Medulla oblongata (tissue), 1 donor: ENCODE results near the gene RNF135.
"Not testable (repeated sequence)": the region's sequence is repeated elsewhere in the genome, so short reads cannot be mapped to it uniquely, and the experiment has no call there.

Source experiments
- DNase-seq: peaks from one replicate; pipeline ENCODE4 v3.0.0-alpha.2; 2015; ENCODE audit errors: extremely low spot score

RNF135 gene

DNA sequence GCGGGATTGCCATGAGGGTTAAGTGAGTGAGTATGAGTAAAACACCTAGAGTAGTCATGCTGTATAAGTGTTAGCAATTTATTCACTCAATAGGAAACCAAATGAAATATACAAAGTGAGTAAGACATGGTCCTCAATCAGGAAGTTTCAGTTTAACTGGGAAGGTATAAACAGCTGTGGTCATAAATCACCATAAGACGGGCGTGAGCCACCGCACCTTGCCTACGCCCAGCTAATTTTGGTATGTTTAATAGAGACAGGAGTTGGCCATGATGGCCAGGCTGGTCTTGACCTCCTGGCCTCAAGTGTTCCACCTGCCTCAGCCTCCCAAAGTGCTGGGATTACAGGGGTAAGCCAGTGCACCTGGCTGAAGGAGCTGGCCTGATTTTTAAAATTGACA, 27.0 kb downstream of the RNF135 start:
- DNase-seq: no peak

DNA sequence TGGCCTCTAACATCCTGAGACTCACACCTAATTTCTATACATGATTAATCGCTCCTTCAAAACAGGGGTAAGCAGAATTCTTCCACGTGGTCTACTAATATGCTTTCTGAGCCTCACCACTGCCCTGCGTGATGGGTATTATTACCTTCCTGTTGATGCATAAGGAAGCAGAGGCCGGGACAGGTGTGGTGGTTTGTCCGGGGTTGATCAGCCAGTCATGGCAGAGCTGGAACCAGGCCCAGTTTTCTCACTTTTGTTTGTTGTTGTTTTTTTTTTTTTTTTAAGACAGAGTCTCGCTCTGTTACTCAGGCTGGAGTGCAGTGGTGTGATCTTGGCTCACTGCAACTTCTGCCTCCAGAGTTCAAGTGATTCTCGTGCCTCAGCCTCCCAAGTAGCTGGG, 31.2 kb downstream of the RNF135 start:
- no peak for DNase-seq

DNA sequence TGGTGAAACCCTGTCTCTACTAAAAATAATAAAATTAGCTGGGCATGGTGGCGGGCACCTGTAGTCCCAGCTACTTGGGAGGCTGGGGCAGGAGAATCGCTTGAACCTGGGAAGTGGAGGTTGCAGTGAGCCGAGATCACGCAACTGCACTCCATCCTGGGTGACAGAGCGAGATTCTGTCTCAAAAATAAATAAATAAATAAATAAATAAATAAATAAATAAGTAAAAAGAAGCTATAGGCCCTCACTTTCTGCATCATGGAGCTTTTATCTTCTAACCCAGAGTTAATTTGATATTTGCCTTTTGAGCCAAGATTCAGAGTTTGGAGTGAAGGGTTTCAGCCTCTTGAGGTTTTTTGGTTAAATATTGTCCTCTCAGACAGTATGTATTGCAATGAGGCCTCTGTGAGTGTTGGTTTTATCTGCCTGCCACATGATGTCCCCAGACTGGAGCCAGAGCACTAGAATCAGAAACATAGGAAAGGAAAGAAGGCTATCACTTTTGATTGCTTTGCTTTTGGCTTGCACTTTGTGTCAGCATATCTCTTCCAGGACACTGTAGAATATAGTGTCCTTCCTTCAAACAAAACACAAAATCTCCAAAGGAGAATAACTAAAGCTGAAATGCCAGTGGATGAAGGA, 32.5 kb downstream of the RNF135 start:
- DNase-seq: no peak

DNA sequence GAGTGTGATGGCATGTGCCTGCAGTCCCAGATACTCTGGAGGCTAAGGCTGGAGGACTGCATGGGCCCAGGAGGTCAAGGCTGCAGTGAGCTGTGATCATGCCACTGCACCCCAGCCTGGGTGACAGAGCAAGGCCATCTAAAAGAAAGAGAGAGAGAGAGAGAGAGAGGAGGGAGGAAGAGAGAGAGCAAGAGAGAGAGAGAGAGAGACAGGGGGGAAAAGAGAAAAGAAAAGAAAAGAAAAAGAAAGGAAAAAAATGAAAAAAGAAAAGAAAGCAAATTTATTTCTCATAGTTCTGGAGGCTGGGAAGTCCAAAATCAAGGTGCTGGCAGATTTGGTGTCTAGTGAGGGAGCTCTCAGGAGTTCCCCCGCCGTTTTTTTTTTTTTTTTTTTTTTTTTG, 33.3 kb downstream of the RNF135 start:
- DNase-seq: no peak

DNA sequence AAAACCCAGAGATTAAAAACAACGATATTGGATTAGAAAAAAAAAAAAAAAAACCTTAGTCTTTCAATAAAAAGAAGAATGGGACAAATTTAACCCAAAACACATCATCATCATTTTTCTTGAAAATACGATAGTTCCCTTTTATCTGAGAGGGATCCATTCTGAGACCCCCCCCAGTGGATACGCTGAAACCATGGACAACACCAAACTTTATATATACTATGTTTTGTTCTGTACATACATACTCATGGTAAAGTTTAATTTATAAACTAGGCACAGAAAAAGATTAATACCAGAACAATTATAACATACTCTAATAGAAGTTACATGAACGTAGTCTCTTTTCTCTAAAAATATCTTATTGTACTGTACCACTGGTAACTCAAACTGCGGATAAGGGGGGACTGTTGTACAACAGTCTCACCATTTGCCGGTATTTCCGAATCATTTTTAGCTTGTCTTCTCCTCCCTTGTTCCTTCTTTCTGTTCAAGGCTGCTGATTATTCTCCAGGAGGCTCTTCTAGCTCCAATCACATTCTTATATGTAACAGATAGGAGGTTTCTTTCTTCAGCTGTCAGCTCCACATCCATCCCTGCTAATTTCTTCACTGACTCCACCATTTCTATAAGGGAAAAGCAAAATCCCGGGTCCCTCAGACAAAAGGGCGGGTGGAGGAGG, 37.0 kb downstream of the RNF135 start:
- peak; percentile 15 for DNase-seq

DNA sequence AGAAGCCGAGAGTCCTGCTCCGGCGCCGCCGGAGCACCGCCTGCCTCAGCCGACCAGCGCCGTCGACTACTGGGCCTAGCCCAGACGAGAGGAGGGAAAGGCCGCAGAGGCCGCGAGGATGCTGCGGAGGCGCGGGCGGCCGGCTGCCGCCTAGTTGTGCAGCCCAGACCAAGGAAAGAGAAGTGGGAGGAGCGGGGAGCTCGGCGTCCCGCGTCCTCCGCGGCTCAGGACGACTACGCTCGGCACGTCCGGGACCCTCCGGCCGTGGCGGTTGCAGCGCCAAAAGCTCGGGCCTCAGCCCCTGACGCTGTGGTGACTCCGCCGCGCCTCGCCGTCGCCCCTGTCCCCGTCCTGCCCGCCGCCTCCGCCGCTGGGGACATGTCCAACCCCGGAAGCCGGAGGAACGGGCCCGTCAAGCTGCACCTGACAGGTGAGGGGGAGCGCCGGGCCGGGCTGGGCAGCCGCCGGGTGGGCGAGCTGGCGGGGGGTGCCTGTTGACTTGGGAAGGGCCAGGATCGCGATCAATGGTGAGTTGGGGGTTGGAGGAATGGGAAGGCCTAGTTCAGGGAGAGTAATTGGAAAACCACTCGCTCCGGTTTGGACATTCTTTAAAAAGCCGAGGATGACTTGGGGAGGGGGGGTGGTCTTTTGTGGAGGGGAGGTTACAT, 37.7 kb downstream of the RNF135 start:
- DNase-seq: peak; percentile 45

DNA sequence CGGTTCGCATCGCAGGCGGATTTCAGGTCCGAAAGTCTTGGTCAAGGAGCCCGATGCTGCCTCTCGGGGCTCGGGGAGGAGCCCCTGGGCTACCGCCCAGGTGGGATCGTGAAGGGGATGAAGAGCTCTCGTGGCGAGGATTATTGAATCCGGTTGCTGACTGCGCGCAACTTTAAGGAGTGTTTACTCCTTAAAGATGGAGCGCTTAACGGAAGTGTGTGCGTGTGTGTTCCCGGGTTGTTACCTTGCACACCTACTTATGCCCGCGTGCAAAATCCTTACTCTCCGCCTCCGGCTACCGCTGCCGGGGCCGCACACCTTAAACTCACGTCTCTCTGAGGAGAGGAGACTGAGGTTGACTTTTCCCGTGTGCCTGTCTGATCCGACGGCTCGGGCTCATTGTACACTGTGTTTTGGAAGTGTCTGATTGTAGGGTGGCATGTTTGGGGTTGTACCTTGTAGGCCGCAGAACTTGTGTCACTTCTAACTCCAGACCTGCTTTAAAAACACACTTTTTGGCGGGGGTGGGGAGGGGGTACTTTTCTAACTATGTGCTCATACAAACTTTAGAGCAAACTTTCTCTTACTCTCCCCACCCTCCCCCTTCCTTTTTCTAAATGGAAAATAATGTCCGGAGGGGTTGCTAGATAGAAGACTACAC, 38.3 kb downstream of the RNF135 start:
- DNase-seq: peak; percentile 32

DNA sequence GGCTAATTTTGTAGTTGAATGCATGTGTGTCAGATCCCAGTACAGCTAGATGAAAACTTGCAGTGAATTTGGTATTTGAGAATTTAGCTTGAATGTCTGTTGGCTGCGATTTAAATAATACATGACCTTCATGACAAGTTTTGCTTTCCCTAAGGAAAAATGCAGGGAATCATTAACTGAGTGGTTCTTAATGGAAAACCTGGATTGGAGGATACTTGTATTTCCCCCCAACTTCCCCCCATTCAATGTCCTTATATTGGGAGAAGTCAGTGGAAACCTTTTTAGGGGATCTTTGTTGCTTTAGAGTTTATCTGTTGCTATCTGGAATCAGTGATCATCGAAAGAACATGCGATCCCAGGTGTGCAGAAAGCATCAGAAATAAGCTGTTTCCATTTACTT, 39.2 kb downstream of the RNF135 start:
- DNase-seq: peak; percentile 12

DNA sequence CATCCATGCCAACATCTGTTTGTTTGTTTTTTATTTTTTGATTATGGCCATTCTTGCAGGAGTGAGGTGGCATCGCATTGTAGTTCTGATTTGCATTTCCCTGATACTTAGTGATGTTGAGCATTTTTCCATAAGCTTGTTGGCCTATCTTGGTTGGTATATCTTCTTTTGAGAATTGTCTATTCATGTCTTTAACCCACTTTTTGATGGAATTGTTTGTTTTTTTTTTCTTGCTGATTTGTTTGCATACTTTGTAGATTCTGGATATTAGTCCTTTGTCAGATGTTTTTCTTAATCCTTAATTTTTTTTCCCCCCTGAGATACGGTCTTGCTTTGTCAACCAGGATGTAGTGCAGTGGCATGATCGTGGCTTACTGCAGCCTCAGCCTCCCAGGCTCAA, 43.0 kb downstream of the RNF135 start:
- DNase-seq: no peak

DNA sequence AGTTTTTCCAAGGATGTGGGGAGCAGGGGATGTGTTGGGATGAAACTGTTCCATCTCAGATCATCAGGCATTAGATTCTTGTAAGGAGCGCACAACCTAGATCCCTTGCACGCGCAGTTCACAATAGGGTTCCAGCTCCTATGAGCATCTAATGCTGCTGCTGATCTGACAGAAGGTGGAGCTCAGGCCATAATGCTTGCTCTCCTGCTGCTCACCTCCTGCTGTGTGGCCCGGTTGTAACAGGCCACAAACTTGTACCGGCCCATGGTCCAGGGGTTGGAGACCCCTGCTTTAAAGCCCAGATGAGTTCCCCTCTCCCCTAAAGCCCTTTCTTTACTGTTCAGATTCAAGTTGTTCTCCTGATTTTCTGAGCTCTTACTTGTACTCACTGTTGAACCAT, 44.8 kb downstream of the RNF135 start:
- DNase-seq: no peak

DNA sequence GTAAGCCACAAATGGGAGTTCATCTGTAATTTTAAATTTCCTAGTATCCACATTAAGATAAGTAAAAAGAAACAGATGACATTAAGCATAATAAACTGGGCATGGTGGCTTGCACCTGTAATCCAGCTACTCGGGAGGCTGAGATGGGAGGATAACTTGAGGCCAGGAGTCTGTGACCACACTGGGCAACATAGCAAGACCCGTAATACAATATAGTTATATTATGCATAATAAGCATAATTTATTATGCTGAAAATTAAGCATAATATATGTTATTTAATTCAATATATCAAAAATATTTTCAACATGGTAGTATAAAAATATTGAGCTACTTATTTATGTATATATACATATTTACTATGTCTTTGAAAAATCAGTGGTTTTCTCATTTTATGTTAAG, 48.2 kb downstream of the RNF135 start:
- no peak for DNase-seq

DNA sequence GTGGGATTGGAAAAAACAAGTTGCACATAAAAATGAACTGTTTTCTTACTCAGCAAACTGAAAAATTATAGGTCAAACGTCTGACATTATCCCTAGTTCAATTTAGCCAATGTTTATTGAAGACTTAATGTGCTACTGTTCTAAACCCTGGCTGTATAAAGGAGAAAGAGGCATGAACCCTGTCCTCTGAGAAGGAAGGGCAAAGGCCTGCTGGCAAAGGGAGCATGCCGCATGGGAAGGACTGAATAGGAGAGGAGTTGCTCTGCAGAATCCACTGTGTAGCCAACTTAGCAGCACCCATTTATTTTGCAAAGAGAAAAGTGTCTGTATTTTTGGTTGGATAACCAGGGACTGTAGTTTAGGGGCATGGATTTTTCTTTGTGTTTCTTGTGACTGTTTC, 52.3 kb downstream of the RNF135 start:
- not testable (repeated sequence) for DNase-seq

DNA sequence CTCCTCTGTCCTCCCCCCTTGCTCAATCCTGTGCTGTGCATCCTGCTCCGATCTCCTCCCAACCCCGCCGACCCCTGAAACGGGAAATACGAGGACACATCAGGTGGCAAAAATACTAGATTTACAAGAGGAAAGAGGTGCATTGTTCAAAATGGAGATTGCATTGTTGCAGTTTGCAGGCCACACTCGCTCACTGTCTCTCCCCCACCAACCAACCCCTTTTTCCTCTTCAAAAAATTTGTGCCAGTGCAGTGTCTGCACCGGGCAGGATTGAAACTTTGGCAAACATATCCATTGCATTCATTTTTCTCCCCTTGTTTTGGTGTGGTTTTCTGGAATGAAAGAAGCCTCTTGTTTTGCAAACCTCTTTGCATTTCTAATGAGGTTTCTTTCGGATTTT, 61.0 kb downstream of the RNF135 start:
- no peak for DNase-seq

DNA sequence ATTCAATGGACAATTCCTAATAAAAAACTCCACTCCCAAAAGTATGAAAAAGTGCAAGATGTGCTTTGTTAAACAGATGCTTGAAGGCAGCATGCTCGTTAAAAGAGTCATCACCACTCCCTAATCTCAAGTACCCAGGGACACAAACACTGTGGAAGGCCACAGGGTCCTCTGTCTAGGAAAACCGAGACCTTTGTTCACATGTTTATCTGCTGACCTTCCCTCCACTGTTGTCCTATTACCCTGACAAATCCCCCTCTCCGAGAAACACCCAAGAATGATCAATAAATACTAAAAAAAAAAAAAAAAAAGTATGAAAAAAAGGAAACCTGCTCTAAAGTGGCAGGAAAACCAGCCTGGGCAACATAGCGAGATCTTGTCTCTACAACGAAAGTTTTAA, 64.8 kb downstream of the RNF135 start:
- DNase-seq: not testable (repeated sequence)

DNA sequence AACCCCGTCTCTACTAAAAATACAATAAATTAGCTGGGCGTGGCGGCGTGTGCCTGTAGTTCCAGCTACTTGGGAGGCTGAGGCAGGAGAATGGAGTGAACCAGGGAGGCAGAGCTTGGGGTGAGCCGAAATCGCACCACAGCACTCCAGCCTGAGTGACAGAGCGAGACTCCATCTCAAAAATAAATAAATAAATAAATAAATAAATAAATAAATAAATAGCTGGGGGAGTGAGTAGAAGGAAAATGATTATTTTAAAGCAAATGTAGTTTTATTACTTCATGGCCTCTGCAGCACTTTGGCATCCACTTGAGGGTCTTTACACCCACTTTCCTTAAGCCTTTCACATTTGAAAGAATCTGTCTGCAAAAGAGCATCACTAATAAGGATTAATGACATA, 70.0 kb downstream of the RNF135 start:
- not testable (repeated sequence) for DNase-seq

DNA sequence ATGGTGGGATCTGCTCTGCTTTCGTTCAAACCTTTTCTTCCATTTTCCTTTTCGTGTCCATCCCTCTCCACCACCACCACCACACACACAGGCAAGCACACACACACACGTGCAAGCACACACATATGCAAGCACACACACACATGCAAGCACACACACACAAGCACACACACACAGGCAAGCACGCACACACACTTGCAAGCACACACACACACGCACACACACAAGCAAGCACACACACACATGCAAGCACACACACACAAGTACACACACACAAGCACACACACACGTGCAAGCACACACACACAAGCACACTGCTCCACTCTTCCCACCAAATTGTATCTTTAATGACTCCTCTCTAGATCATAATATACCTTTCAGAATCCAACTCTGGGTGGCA, 71.5 kb downstream of the RNF135 start:
- DNase-seq: not testable (repeated sequence)

DNA sequence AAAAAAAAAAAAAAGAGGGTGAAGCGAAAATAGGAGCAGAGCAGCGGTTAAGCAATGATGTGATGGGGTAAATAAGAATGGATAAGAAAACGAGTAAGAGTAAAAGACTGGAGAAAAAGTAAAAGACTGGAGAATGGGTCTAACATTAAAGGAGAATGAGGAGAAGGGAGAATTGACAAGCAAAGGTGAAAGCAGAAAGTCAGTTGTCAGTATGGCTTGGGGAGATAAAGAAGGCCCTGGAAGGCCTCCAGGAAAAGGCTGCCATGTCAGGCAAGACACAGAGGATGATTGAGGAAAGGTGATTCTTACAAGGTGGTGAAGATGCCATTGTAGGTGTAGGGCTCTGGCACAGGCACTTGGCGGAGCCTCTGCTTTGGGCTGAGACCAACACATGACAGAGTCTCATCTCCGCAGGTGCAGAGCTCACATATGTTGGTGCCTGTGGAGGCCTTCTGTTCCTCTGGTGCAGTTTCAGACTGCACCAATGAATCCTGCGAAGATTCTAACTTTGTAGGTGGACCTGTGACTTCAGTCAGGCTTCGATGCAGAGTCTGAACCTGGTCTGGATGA, 76.1 kb downstream of the RNF135 start:
- not testable (repeated sequence) for DNase-seq

DNA sequence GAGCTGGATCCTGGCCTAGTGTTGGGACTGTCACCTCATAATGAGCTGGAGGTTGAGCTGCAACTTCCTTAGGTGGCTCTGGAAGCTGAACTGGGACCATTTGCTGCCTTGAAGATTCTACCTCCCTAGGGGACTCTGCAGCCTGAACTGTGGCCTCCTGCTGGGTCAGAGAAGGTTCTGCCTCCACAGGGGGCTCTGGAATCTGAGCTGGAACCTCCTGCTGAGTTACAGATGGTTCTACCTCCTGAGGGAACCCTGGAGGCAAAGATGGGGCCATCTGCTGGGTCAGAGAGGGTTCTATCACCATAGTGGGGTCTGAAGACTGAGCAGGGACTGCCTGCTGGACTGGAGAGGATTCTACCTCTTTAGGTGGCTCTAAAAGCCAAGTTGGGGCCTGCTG, 77.3 kb downstream of the RNF135 start:
- no peak for DNase-seq

DNA sequence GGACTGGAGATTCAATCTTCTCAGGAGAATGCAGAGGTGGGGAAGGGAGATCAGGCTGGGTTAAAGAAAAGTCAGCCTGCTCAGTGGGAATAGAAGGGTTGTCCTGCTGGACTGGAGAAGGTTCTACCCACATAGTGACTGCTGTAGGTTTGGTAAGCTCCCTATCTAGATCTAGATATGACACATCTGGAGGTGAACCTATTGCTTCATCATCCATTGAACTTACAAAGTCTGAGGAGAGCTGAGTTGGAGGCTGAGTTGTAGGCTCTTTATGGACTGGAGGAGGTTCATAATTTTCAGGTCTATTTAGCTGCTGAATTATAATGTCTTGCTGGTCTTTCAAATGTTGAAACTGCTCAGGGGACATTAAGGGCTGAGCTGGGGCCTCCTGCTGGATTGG, 77.9 kb downstream of the RNF135 start:
- DNase-seq: no peak
